HG03045 (cell line): ENCODE data around the gene ELMO3.

Experiments used
- ATAC-seq: cut with Tn5 transposase; IDR thresholded peaks from one replicate; pipeline ENCODE4 v1.9.1; 2021; ENCODE audit warnings: mild to moderate bottlenecking, moderate library complexity; ENCODE audit not compliant: unreplicated experiment

ELMO3 gene

GRCh38 chr16:67193536-67193935 lies 5.4 kb upstream of the ELMO3 start:
- no peak for ATAC-seq

GRCh38 chr16:67194260-67194659 lies 4.7 kb upstream of the ELMO3 start:
- ATAC-seq = no peak

- no peak for ATAC-seq
Observed at GRCh38 chr16:67195676-67196075, 3.3 kb upstream of the ELMO3 start.

GRCh38 chr16:67196881-67197280 lies 2.0 kb upstream of the ELMO3 start:
- no peak for ATAC-seq

- no peak for ATAC-seq
Observed at GRCh38 chr16:67197704-67198103, 1.2 kb upstream of the ELMO3 start.

GRCh38 chr16:67198238-67198734 lies 645 bp upstream of the ELMO3 start:
- no peak for ATAC-seq

GRCh38 chr16:67199808-67200198 lies 872 bp downstream of the ELMO3 start:
- no peak for ATAC-seq

GRCh38 chr16:67200491-67200890 lies 1.6 kb downstream of the ELMO3 start:
- no peak for ATAC-seq

GRCh38 chr16:67201411-67202345 lies 2.7 kb downstream of the ELMO3 start:
- ATAC-seq = no peak

- ATAC-seq = no peak
Observed at GRCh38 chr16:67202426-67202825, 3.5 kb downstream of the ELMO3 start.

- no peak for ATAC-seq
Observed at GRCh38 chr16:67202956-67203493, 4.1 kb downstream of the ELMO3 start.

GRCh38 chr16:67204076-67204475 lies 5.1 kb downstream of the ELMO3 start:
- ATAC-seq = no peak

GRCh38 chr16:67206129-67206837 lies 7.4 kb downstream of the ELMO3 start:
- ATAC-seq = no peak

- ATAC-seq = no peak
Observed at GRCh38 chr16:67206838-67207248, 7.9 kb downstream of the ELMO3 start.

- ATAC-seq = no peak
Observed at GRCh38 chr16:67207249-67208091, 8.5 kb downstream of the ELMO3 start.

- no peak for ATAC-seq
Observed at GRCh38 chr16:67208154-67208896, 9.4 kb downstream of the ELMO3 start.

- no peak for ATAC-seq
Observed at GRCh38 chr16:67209565-67209964, 10.6 kb downstream of the ELMO3 start.

GRCh38 chr16:67210069-67210937 lies 11.4 kb downstream of the ELMO3 start:
- no peak for ATAC-seq

- ATAC-seq = no peak
Observed at GRCh38 chr16:67211674-67212073, 12.7 kb downstream of the ELMO3 start.
